Parathyroid adenoma (tissue), 2 donors: ENCODE data around the gene CDC26.

ENCODE experiments used
- H2AFZ ChIP-seq: fragments of 300-600 bp; sonication (generic); one replicate; pipeline ENCODE4 v1.7.0; 2017; ENCODE audit warnings: antibody characterized with exemption, mild to moderate bottlenecking
- H3K27ac ChIP-seq: fragments of 300-600 bp; sonication (generic); one replicate; pipeline ENCODE4 v1.7.0; 2017
- H3K27me3 ChIP-seq: fragments of 300-600 bp; sonication (generic); one replicate; pipeline ENCODE4 v1.7.0; 2017; ENCODE audit warnings: low read length; ENCODE audit not compliant: control insufficient read depth, insufficient read depth
- H3K36me3 ChIP-seq: fragments of 300-600 bp; sonication (generic); one replicate; pipeline ENCODE4 v1.7.0; 2017; ENCODE audit warnings: low read length; ENCODE audit not compliant: control insufficient read depth, insufficient read depth
- H3K4me1 ChIP-seq: fragments of 300-600 bp; sonication (generic); one replicate; pipeline ENCODE4 v1.7.0; 2017; ENCODE audit warnings: control low read depth
- H3K4me2 ChIP-seq: fragments of 300-600 bp; sonication (generic); one replicate; pipeline ENCODE4 v1.7.0; 2017; ENCODE audit warnings: low read length
- H3K4me3 ChIP-seq: fragments of 300-600 bp; sonication (generic); one replicate; pipeline ENCODE4 v1.7.0; 2017; ENCODE audit warnings: low read depth, low read length
- H3K79me2 ChIP-seq: fragments of 300-600 bp; sonication (generic); one replicate; pipeline ENCODE4 v1.7.0; 2017; ENCODE audit warnings: control low read depth
- H3K9ac ChIP-seq: fragments of 300-600 bp; sonication (generic); one replicate; pipeline ENCODE4 v1.7.0; 2017; ENCODE audit warnings: mild to moderate bottlenecking
- H3K9me3 ChIP-seq: fragments of 300-600 bp; sonication (generic); one replicate; pipeline ENCODE4 v1.7.0; 2017; ENCODE audit warnings: low read length; ENCODE audit not compliant: control insufficient read depth
- CTCF ChIP-seq: fragments of 300-600 bp; sonication (generic); IDR thresholded peaks from one replicate; pipeline ENCODE4 v1.7.0; 2017; ENCODE audit warnings: antibody characterized with exemption, mild to moderate bottlenecking
- donor health status: primary hyperparathyroidism.

CDC26 gene

GRCh38 chr9:113231701-113232100 lies 43.7 kb downstream of the CDC26 start:
- Histone ChIP-seq H3K4me1 (no peaks in the 10 kb centered on the region), H3K27me3 (no peaks in the 10 kb centered on the region), H3K4me2 (no peak overlapping the region), H2AFZ (no peak overlapping the region), H3K9me3 (no peaks in the 10 kb centered on the region), H3K27ac (no peak overlapping the region), H3K4me3 (no peak overlapping the region), H3K36me3 (no peaks in the 10 kb centered on the region), H3K9ac (no peak overlapping the region), H3K79me2 (no peaks in the 10 kb centered on the region)
- no peak for TF ChIP-seq CTCF

GRCh38 chr9:113228130-113228665 lies 47.2 kb downstream of the CDC26 start:
- Histone ChIP-seq H2AFZ (no peak overlapping the region), H3K4me2 (no peak overlapping the region), H3K79me2 (no peaks in the 10 kb centered on the region), H3K27me3 (no peaks in the 10 kb centered on the region), H3K4me3 (no peak overlapping the region), H3K9ac (no peak overlapping the region), H3K36me3 (no peaks in the 10 kb centered on the region), H3K4me1 (no peaks in the 10 kb centered on the region), H3K27ac (no peak overlapping the region), H3K9me3 (no peaks in the 10 kb centered on the region)
- TF ChIP-seq CTCF = no peak

- Histone ChIP-seq H3K27ac (no peak overlapping the region), H3K4me3 (no peak overlapping the region), H3K4me1 (peaks cover 1% of the 10 kb centered on the region), H3K9me3 (no peaks in the 10 kb centered on the region), H3K9ac (no peak overlapping the region), H3K36me3 (no peaks in the 10 kb centered on the region), H3K27me3 (no peaks in the 10 kb centered on the region), H3K4me2 (no peak overlapping the region), H3K79me2 (no peaks in the 10 kb centered on the region), H2AFZ (no peak overlapping the region)
- no peak for TF ChIP-seq CTCF
These were observed 47.9 kb downstream of the CDC26 start for GRCh38 chr9:113227436-113227835.

- Histone ChIP-seq H2AFZ (no peak overlapping the region), H3K27ac (no peak overlapping the region), H3K79me2 (peaks cover 4% of the 10 kb centered on the region), H3K36me3 (no peaks in the 10 kb centered on the region), H3K9me3 (no peaks in the 10 kb centered on the region), H3K9ac (no peak overlapping the region), H3K4me1 (peaks cover 5% of the 10 kb centered on the region), H3K27me3 (no peaks in the 10 kb centered on the region), H3K4me3 (no peak overlapping the region), H3K4me2 (no peak overlapping the region)
- no peak for TF ChIP-seq CTCF
These were observed 51.4 kb downstream of the CDC26 start for GRCh38 chr9:113223963-113224362.

GRCh38 chr9:113222482-113222841 lies 52.9 kb downstream of the CDC26 start:
- H3K4me3 ChIP-seq = peak overlapping the region; percentile 80
- no peak overlapping the region for H3K27ac ChIP-seq
- H3K36me3 ChIP-seq = no peaks in the 10 kb centered on the region
- TF ChIP-seq CTCF = no peak
- peaks cover 6% of the 10 kb centered on the region for H3K79me2 ChIP-seq
- H3K9ac ChIP-seq = no peak overlapping the region
- H3K4me2 ChIP-seq = peak overlapping the region; percentile 83
- no peaks in the 10 kb centered on the region for H3K27me3 ChIP-seq
- H3K9me3 ChIP-seq = no peaks in the 10 kb centered on the region
- H2AFZ ChIP-seq = no peak overlapping the region
- H3K4me1 ChIP-seq = peaks cover 5% of the 10 kb centered on the region
